ENCODE measurements around the gene CELF6.

GRCh38 chr15:72236381-72237003 is 83.5 kb downstream of the CELF6 start:
- TF ChIP-seq CTCF (IDR thresholded peaks at IDR 0.05 in 4 of 5, conservative IDR thresholded peaks at IDR 0.05 in 1 of 5): no peak
- TF ChIP-seq POLR2A (IDR thresholded peaks at IDR 0.05): no peak

Measured in gastrocnemius medialis (tissue), 4 donors.